Activated CD8-positive, alpha-beta memory T cell treated with anti-CD3 and anti-CD28 coated beads, Interleukin-2, amount 50 U/mL, for 4 hours (primary cell): ENCODE results near the gene ZNF335.

Source experiments
- DNase-seq: peaks from one replicate; pipeline ENCODE4 v3.0.0-alpha.2; 2020

Gene ZNF335, protein sequence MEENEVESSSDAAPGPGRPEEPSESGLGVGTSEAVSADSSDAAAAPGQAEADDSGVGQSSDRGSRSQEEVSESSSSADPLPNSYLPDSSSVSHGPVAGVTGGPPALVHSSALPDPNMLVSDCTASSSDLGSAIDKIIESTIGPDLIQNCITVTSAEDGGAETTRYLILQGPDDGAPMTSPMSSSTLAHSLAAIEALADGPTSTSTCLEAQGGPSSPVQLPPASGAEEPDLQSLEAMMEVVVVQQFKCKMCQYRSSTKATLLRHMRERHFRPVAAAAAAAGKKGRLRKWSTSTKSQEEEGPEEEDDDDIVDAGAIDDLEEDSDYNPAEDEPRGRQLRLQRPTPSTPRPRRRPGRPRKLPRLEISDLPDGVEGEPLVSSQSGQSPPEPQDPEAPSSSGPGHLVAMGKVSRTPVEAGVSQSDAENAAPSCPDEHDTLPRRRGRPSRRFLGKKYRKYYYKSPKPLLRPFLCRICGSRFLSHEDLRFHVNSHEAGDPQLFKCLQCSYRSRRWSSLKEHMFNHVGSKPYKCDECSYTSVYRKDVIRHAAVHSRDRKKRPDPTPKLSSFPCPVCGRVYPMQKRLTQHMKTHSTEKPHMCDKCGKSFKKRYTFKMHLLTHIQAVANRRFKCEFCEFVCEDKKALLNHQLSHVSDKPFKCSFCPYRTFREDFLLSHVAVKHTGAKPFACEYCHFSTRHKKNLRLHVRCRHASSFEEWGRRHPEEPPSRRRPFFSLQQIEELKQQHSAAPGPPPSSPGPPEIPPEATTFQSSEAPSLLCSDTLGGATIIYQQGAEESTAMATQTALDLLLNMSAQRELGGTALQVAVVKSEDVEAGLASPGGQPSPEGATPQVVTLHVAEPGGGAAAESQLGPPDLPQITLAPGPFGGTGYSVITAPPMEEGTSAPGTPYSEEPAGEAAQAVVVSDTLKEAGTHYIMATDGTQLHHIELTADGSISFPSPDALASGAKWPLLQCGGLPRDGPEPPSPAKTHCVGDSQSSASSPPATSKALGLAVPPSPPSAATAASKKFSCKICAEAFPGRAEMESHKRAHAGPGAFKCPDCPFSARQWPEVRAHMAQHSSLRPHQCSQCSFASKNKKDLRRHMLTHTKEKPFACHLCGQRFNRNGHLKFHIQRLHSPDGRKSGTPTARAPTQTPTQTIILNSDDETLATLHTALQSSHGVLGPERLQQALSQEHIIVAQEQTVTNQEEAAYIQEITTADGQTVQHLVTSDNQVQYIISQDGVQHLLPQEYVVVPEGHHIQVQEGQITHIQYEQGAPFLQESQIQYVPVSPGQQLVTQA (N-terminal part only)

GRCh38 chr20:45971675-45972499 lies at the start of gene ZNF335:
Gene ZNF335, minus strand, starts transcription at chr20:45972203. Its CDS starts 793 bp downstream, at chr20:45971410.
- peak; percentile 95 for DNase-seq

- DNase-seq, result no peak
Observed at GRCh38 chr20:46020555-46020954, 48.6 kb upstream of the ZNF335 start.

DNA sequence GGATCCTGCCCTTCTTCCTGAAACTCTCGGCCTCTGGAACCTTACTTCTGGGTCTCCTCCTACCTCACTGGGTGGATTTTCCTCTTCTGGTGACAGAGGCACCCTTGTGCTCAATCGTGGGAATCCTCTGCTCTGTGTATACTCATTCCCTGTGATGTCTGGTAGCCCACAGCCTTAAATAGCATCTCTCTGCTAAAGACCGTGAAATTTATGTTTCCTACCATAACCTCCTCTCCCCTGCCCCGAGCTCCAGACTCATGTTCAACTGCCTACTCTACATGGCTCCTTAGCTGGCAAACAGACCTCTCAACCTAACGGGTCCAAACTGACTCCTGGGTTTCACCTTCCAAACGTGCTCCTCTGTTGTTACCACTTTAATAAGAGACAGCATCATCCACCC lies 46.6 kb upstream of the ZNF335 start:
- DNase-seq, result no peak

- no peak for DNase-seq
Observed at GRCh38 chr20:46018112-46018511, 46.1 kb upstream of the ZNF335 start.

DNA sequence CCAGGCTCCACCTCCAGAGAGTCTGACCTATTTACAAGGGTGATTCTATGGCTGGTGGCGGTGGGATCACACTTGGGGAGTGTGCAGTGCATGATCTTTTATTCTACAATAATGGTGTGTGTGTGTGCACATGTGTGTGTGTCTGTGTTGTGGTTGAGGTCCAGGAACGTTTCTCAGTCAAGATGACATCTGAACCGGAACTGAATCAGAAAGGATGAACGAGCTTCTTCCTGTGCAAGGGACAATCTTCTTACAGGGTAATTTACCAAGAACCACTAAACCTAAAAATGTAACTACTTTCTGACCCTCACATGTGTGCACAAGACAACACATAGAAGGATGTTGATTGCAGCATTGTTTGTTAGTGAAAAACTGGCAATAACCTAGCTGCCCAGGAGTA lies 45.3 kb upstream of the ZNF335 start:
- no peak for DNase-seq

DNA sequence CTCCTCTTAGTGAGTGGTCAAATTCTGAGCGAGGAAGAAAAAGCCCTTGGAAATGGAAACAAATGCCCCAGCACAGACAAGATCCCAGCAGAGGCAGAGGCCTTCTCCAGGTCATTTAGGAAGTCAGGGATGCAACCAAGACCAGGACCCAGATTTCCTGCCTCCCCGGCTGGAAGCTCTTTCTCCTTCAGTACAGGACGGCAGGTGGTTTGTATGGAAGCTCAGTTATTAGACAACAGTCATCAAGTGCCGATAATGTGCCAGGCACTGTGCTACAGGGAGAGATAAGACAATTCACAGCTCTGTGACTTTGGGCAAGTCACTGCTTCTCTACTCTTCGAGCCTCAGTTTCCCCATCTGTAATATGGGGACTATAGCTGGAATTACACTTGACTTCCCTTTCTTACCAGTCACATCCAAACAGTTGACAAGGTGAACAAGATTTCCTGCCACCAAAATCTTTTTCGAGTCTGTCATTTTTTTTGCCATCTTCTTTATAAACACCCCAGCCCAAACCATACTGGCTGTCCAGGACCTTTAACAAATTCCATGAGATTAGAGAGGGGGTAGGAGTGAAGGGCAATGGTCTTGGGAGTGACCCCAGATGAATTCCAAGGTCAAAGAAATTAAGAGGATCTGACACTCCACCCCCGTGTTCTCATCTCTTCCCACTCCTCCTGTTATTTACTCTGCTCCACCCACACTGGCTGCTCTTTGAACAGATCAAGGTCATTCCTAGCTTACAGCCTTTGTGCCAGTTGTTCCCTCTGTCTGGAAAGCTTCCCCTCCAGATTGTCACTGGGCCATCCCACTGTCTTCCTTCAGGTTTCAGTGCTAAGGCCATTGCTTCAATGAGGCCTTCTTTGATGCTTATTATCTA lies 42.8 kb upstream of the ZNF335 start:
- no peak for DNase-seq

DNA sequence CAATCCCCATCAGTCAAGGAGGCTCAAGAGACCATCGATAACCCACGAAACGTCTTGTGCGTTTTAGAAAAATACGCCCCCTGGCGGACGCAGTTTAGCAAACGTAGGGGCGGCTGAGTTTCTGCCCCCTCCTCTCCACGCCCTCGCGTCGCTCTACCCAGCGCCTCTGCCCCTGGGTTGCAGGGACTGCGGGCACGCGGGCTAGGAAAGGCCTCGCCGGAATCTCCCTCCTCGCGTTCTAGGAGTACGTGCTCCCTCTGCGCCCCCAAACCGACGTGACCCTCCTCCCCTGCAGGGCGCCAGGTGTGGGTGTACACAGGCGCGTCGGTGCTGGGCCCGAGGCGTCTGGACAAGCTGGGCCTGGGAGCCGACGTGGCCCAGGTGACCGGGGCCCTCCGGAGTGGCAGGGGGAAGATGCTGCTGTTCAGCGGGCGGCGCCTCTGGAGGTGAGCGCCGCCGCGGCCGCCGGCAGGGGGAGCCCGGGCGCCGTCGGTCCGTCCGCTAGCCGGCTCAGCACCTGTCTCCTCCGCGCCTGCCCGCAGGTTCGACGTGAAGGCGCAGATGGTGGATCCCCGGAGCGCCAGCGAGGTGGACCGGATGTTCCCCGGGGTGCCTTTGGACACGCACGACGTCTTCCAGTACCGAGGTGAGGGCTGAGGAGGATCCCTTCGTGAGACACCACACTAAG lies 42.0 kb upstream of the ZNF335 start:
- DNase-seq, result peak; percentile 69

GRCh38 chr20:46013322-46013828 lies 41.4 kb upstream of the ZNF335 start:
- DNase-seq, result no peak

- DNase-seq, result no peak
Observed at GRCh38 chr20:46012921-46013320, 40.9 kb upstream of the ZNF335 start.

DNA sequence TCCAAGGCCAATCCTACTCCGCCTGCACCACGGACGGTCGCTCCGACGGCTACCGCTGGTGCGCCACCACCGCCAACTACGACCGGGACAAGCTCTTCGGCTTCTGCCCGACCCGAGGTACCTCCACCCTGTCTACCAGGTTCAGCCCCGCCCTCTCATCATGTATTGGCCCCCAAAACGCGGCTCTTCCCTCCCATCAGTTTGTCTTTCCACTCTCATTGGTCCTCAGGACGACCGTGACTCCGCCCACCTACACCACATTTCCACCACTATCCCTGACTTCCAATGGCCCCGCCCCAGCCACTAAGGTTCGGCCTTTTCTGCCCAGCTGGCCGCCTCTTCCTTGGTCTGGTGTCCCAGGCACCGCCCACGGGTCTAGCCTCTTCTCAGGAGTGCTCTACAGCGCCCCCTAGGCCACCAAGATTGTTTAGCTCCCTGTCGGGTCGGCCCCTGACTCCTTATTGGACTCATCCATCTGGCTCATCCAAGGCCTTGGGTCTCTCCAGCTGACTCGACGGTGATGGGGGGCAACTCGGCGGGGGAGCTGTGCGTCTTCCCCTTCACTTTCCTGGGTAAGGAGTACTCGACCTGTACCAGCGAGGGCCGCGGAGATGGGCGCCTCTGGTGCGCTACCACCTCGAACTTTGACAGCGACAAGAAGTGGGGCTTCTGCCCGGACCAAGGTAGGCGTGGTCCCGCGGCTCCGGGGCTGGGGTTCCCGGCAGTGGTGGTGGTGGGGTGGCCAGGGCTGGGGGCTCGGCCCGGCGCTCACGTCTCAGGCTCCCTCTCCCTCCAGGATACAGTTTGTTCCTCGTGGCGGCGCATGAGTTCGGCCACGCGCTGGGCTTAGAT lies 39.9 kb upstream of the ZNF335 start:
- peak; percentile 34 for DNase-seq

DNA sequence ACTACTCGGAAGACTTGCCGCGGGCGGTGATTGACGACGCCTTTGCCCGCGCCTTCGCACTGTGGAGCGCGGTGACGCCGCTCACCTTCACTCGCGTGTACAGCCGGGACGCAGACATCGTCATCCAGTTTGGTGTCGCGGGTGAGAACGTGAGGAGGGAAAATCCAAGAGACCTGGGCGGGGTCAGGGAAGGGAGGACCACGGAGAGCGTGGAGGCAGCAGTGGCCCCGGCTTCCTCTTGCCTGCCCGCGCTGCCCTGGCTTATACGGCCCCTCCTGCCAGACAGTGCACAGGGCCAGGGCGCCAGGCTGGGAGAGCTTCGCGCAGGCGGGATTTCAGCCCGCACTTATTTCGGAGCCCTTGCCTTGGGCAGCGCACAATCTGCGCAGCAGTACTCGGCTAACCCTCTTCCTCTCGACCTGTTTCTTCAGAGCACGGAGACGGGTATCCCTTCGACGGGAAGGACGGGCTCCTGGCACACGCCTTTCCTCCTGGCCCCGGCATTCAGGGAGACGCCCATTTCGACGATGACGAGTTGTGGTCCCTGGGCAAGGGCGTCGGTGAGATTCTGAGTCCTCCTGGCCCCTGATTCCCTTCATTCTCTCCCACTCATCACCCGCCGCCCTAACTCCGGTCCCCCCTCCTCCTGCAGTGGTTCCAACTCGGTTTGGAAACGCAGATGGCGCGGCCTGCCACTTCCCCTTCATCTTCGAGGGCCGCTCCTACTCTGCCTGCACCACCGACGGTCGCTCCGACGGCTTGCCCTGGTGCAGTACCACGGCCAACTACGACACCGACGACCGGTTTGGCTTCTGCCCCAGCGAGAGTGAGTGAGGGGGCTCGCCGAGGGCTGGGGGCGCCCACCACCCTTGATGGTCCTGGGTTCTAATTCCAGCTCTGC lies 38.7 kb upstream of the ZNF335 start:
- DNase-seq, result peak; percentile 45

DNA sequence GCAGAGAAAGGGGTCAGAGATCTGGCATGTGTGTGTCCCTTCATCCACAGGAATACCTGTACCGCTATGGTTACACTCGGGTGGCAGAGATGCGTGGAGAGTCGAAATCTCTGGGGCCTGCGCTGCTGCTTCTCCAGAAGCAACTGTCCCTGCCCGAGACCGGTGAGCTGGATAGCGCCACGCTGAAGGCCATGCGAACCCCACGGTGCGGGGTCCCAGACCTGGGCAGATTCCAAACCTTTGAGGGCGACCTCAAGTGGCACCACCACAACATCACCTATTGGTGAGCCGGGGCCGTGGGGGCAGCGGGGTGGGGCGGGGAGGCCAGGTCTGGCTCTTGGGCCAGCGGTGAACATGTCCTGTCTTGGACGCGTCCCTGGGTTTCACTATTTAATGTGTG lies 37.8 kb upstream of the ZNF335 start:
- no peak for DNase-seq

GRCh38 chr20:46007671-46008070 lies 35.7 kb upstream of the ZNF335 start:
- DNase-seq, result no peak

DNA sequence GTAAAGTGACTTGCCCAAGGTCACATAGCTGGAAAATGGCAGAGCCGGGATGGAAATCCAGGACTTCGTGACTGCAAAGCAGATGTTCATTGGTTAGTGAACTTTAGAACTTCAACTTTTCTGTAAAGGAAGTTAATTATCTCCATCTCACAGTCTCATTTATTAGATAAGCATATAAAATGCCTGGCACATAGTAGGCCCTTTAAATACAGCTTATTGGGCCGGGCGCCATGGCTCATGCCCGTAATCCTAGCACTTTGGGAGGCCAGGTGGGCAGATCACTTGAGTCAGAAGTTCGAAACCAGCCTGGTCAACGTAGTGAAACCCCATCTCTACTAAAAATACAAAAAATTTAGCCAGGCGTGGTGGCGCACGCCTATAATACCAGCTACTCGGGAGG lies 35.0 kb upstream of the ZNF335 start:
- no peak for DNase-seq

DNA sequence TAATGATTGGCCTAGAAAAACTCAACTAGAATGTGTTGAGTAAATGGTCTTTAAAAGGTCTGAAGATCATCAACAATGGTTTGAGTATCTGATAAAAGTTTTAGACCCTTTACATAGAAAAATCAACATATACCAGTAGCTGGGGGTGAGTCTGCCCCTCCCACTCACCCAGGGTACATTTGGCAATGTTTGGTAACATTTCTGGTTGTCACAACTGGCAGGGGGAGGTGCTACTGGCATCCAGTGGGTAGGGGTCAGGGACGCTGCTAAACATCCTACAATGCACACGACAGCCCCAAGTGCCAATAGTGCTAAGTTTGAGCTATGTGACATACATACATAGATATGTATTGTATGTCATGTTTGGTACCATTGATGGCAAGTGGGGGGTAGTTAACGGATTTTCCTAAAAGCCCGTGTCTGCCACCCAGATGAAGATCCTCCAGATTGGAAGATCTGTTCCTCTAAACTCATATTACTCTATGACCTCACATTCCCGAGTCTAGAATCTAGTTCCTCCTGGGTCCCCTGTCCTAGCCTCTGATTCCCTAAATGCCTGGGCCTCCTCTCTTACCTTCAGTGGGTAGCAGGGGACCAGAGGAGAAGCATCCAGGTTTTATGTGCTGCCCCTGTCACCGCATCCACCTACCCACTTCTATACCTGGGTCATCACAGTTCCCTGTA lies 34.2 kb upstream of the ZNF335 start:
- DNase-seq, result no peak

DNA sequence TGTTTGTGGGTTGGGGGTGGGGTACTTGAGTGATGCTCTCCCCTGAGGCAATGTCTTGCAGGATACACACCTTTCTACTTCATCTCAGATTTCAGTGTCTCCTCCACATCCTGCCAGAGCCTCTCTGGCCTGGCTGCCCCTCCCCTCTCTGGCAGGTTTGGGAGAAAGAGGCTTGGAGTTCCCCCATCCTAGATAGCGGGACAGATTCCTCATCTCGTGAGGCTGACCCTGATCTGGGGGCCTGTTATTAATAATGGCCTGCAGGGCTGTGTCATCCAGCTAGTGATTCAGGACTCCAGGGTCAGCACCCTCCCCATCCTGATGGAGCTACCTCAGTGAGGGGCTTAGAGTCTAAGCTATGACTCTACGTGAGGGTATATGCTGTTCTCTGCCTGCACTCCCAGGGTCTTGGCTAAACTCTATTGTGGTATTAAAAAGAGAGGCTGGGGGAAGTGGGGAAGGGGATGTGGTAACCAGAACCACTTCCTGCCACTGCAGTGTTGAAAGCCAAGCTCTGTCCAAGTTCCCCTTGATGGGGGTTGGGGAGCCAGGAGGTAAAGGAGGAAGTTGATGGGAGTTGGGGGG lies 33.0 kb upstream of the ZNF335 start:
- no peak for DNase-seq

DNA sequence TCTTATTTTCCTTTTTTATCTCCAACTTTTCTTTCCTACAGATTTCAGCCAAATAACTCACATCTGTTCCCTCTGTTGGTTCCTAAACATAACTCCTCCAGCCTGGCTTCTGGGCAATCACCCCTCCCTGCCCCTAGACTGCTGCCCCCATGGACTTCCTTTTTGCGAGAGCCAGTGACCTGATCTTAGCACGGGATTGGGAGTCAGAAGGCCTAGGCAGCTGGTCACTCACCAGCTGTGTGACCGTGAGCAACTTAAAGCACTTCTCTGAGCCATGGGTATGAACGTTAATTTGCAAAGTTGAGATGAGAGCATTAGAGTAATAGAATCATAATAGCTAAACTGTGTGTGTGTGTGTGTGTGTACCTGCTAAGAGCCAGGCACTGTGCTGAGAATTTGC lies 32.2 kb upstream of the ZNF335 start:
- no peak for DNase-seq
